ENCODE results near the gene TPO.
"Not testable (repeated sequence)": the region's sequence is repeated elsewhere in the genome, so short reads cannot be mapped to it uniquely, and the experiment has no call there.

Gene TPO

GRCh38 chr2:1501038-1501851, 88.0 kb downstream of the TPO start:
- no peak for DNase-seq (ENCODE audit: low spot score)
- FAIRE-seq: no peak

- no peak for FAIRE-seq
- no peak for DNase-seq (ENCODE audit: low spot score)
Measured at GRCh38 chr2:1501991-1502390, 88.7 kb downstream of the TPO start.

- DNase-seq (ENCODE audit: low spot score): no peak
- FAIRE-seq: no peak
Measured at GRCh38 chr2:1502891-1503304, 89.6 kb downstream of the TPO start.

- FAIRE-seq (no peak), DNase-seq (ENCODE audit: low spot score) (no peak)
Measured at GRCh38 chr2:1503471-1504310, 90.4 kb downstream of the TPO start.

- DNase-seq (ENCODE audit: low spot score): no peak
- no peak for FAIRE-seq
Measured at GRCh38 chr2:1504311-1504750, 91.1 kb downstream of the TPO start.

GRCh38 chr2:1505031-1505441, 91.8 kb downstream of the TPO start:
- DNase-seq (ENCODE audit: low spot score) (no peak), FAIRE-seq (no peak)

- no peak for DNase-seq (ENCODE audit: low spot score)
- FAIRE-seq: no peak
Measured at GRCh38 chr2:1509271-1510065, 96.2 kb downstream of the TPO start.

- no peak for FAIRE-seq
- no peak for DNase-seq (ENCODE audit: low spot score)
Measured at GRCh38 chr2:1510176-1510575, 96.9 kb downstream of the TPO start.

GRCh38 chr2:1511455-1511854, 98.2 kb downstream of the TPO start:
- FAIRE-seq (no peak), DNase-seq (ENCODE audit: low spot score) (no peak)

GRCh38 chr2:1512321-1513289, 99.3 kb downstream of the TPO start:
- no peak for FAIRE-seq

GRCh38 chr2:1514391-1515072, 101.3 kb downstream of the TPO start:
- FAIRE-seq (no peak), DNase-seq (ENCODE audit: low spot score) (no peak)

More at GRCh38 chr2:1512321-1513289, 99.3 kb downstream of the TPO start:
- no peak for DNase-seq (ENCODE audit: low spot score)

GRCh38 chr2:1515073-1515430, 101.8 kb downstream of the TPO start:
- no peak for FAIRE-seq

GRCh38 chr2:1515986-1516797, 102.9 kb downstream of the TPO start:
- FAIRE-seq: no peak

More at GRCh38 chr2:1515073-1515430, 101.8 kb downstream of the TPO start:
- DNase-seq (ENCODE audit: low spot score): no peak

GRCh38 chr2:1516798-1517060, 103.5 kb downstream of the TPO start:
- DNase-seq (ENCODE audit: low spot score) (no peak), FAIRE-seq (no peak)

More at GRCh38 chr2:1515986-1516797, 102.9 kb downstream of the TPO start:
- no peak for DNase-seq (ENCODE audit: low spot score)

- not testable (repeated sequence) for FAIRE-seq; DNase-seq (ENCODE audit: low spot score)
Measured at GRCh38 chr2:1517291-1517690, 104.0 kb downstream of the TPO start.

- no peak for FAIRE-seq
- no peak for DNase-seq (ENCODE audit: low spot score)
Measured at GRCh38 chr2:1517786-1518185, 104.5 kb downstream of the TPO start.

- no peak for DNase-seq (ENCODE audit: low spot score)
- no peak for FAIRE-seq
Measured at GRCh38 chr2:1518331-1518803, 105.1 kb downstream of the TPO start.

- no peak for FAIRE-seq
- peak; percentile 8 for DNase-seq (ENCODE audit: low spot score)
Measured at GRCh38 chr2:1518867-1519530, 105.7 kb downstream of the TPO start.

Data from RCC 7860 (cell line).